Measurements from ENCODE around the gene KLHDC8B. TPM values are rescaled to one million over a fixed set of nuclear protein-coding genes. Genes with fewer than 3 reads are reported as not detected.

KLHDC8B gene
- total and polyA plus RNA-seq, 7 donors, result 24.7 to 84.5 (median 28.3) TPM

GRCh38 chr3:49158792-49159191, 12.6 kb upstream of the KLHDC8B start:
- intact Hi-C loops (cut with DNase I), result no loop called here
- DNase-seq (no peak), ATAC-seq (peak in 1 of 4 donors; percentile 9)
- Histone ChIP-seq H3K36me3 (ENCODE audit: insufficient read depth in 1 of 2, low read depth in 1 of 2) (peaks cover 3 to 14% of the 10 kb centered on the region in 2 donors), H3K27me3 (ENCODE audit: insufficient read depth in 3 of 3, low read length in 2 of 3) (no peaks in the 10 kb centered on the region), H3K4me1 (peaks cover 3% of the 10 kb centered on the region), H3K9me3 (no peaks in the 10 kb centered on the region), H3K4me3 (no peak overlapping the region), H3K27ac (no peak overlapping the region)
- 51 to 64% (median 61%) methylated on average over 2 of the region's 2 CpGs for WGBS, 3 donors
- no peak for TF ChIP-seq CTCF (IDR thresholded peaks at IDR 0.05)

- intact Hi-C loops (cut with DNase I), result no loop called here
- Histone ChIP-seq H3K27ac (no peak overlapping the region), H3K9me3 (no peaks in the 10 kb centered on the region), H3K27me3 (ENCODE audit: insufficient read depth in 3 of 3, low read length in 2 of 3) (no peaks in the 10 kb centered on the region), H3K36me3 (ENCODE audit: insufficient read depth in 1 of 2, low read depth in 1 of 2) (peaks cover 5 to 16% of the 10 kb centered on the region in 2 donors), H3K4me3 (no peak overlapping the region), H3K4me1 (peaks cover 11% of the 10 kb centered on the region)
- DNase-seq (no peak), ATAC-seq (no peak)
- 61 to 83% (median 63%) methylated on average over 2 of the region's 2 CpGs for WGBS, 3 donors
- TF ChIP-seq CTCF (IDR thresholded peaks at IDR 0.05), result no peak
Observed at GRCh38 chr3:49161197-49161596, 10.2 kb upstream of the KLHDC8B start.

DNA sequence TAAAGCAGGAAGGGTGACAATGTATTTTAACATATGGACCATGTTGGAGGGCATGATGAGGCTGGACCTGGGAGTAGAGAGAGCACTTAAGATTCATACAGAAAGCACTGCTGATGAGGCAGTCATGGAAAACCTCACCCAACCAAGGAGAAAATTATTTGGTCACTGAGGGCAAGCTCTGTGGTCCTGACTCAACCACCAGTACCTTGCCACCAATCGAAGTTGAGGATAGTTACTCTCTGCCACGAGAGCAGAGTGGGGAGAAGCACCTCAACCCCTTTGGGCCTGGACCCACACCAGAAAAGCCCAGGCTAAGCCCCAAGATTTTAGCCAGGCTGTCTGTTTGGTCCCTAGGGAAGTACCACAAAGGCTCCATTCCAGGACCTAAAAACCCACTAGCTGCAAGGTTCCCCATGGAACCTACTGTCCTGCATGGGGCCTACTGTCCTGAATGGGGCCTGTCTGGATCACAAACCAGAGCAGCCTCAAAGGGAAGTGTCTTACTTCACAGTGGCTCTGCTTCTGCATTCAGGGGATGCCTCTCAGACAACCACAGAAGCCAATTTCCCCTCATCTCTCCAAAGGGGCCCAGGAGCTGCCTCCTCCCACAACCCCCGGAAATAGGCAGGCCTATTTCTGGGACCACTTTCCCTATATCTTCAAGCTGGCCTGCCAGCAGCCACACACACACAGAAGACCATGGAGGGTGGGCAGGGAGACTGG, 9.4 kb upstream of the KLHDC8B start:
- no peak for TF ChIP-seq CTCF (IDR thresholded peaks at IDR 0.05)
- Histone ChIP-seq H3K27me3 (ENCODE audit: insufficient read depth in 3 of 3, low read length in 2 of 3) (no peaks in the 10 kb centered on the region), H3K9me3 (no peaks in the 10 kb centered on the region), H3K36me3 (ENCODE audit: insufficient read depth in 1 of 2, low read depth in 1 of 2) (peaks cover 5 to 16% of the 10 kb centered on the region in 2 donors), H3K4me1 (peaks cover 16% of the 10 kb centered on the region), H3K27ac (no peak overlapping the region), H3K4me3 (no peak overlapping the region)
- DNase-seq (no peak), ATAC-seq (no peak)
- intact Hi-C loops (cut with DNase I), result no loop called here
- 81 to 88% (median 88%) methylated on average over 3 of the region's 3 CpGs for WGBS, 3 donors

DNA sequence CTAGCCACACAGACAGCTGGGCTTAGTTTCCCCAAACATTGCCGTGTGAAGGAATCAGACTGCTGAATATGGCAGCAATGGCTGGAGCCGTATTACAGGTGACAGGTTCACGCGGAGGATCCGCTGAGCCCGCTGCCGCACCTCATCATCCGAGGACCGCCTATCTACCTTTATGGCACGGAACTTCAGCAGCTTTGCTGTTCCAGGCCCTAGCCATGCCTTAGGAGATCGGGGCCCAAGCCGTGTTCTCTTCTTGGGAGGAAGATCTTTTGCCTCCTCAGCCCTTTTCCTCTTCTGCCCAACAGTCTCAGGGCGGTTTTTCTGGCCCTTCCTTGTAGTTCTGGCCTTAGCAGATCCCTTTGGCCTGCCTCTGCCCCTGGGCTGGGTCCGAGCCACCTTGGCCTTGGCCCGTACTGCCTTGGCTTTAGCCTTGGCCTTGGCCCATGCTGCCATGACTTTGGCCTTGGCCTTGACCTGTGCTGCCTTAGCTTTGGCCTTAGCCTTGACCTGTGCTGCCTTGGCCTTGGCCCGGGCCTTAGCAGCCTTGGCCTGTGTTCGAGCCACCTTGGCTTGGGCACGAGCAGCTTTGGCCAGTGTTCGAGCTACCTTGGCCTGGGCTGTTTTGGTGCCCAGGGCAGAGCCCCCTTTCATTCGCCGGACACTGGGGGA, 8.5 kb upstream of the KLHDC8B start:
- no peak overlapping the region for H3K27ac ChIP-seq
- DNase-seq (no peak), ATAC-seq (no peak)
- 73 to 84% (median 73%) methylated on average over 21 of the region's 21 CpGs for WGBS, 3 donors
- H3K4me1 ChIP-seq, result peaks cover 16% of the 10 kb centered on the region
- H3K4me3 ChIP-seq, result no peak overlapping the region
- H3K27me3 ChIP-seq (ENCODE audit: insufficient read depth in 3 of 3, low read length in 2 of 3), result no peaks in the 10 kb centered on the region
- intact Hi-C loops (cut with DNase I), result no loop called here
- no peak for TF ChIP-seq CTCF (IDR thresholded peaks at IDR 0.05)
- H3K36me3 ChIP-seq (ENCODE audit: insufficient read depth in 1 of 2, low read depth in 1 of 2), result peaks cover 5 to 16% of the 10 kb centered on the region in 2 donors
- H3K9me3 ChIP-seq, result no peaks in the 10 kb centered on the region
